Activated T-helper 1 cell treated with anti-CD3 and anti-CD28 coated beads, Interleukin-12 subunit alpha, Interleukin-12 subunit beta, Interleukin-2, Interleukin-4 antibody, amounts not matched to agents 30 ng/mL and 10 ng/mL and 1 ng/mL, durations not matched to agents 14 hours and 24 hours and 36 hours (primary cell): ENCODE data around the gene SDR39U1. TPM values are rescaled to one million over a fixed set of nuclear protein-coding genes. Genes with fewer than 3 reads are reported as not detected.
"Not testable (repeated sequence)": the region's sequence is repeated elsewhere in the genome, so short reads cannot be mapped to it uniquely, and the experiment has no call there.

Source experiments
- DNase-seq: peaks from one replicate; pipeline ENCODE4 v3.0.0; 2021; ENCODE audit warnings: low spot score
- H3K27ac Mint-ChIP-seq: one replicate; pipeline ENCODE4 v1.8.0; 2021; ENCODE audit warnings: mild to moderate bottlenecking, mixed read lengths
- H3K27me3 Mint-ChIP-seq: one replicate; pipeline ENCODE4 v1.8.0; 2022; ENCODE audit warnings: mild to moderate bottlenecking, moderate library complexity, mixed read lengths; ENCODE audit not compliant: insufficient read depth
- H3K36me3 Mint-ChIP-seq: one replicate; pipeline ENCODE4 v1.8.0; 2021; ENCODE audit warnings: low read depth, mixed read lengths
- H3K4me1 Mint-ChIP-seq: one replicate; pipeline ENCODE4 v1.8.0; 2021; ENCODE audit warnings: low read depth, mixed read lengths
- H3K4me3 Mint-ChIP-seq: one replicate; pipeline ENCODE4 v1.8.0; 2021; ENCODE audit warnings: mild to moderate bottlenecking, moderate library complexity, mixed read lengths
- H3K9me3 Mint-ChIP-seq: one replicate; pipeline ENCODE4 v1.8.0; 2021; ENCODE audit warnings: mixed read lengths
- intact Hi-C: fragments of 100-400 bp; cut with micrococcal nuclease; formaldehyde crosslinking; loops from one replicate; pipeline ENCODE4 v1.15.1; 2024
- total RNA-seq: library from RNA; stranded (reverse); gene quantifications from 2 replicates; pipeline ENCODE4 v1.2.3, GENCODE V29; 2022

The SDR39U1 gene
- total RNA-seq, 1 donor from 2014 or later, result 41.5 TPM

- Mint-ChIP-seq H3K9me3 (peaks cover 6% of the 10 kb centered on the region), H3K27me3 (peaks cover 2% of the 10 kb centered on the region), H3K4me3 (no peak overlapping the region), H3K4me1 (peaks cover 6% of the 10 kb centered on the region), H3K27ac (no peak overlapping the region), H3K36me3 (peaks cover 2% of the 10 kb centered on the region)
- DNase-seq, result no peak
- intact Hi-C loops, result no loop called here
These were observed 21.6 kb upstream of the SDR39U1 start for GRCh38 chr14:24463884-24464785.

- peaks cover 6% of the 10 kb centered on the region for H3K4me1 Mint-ChIP-seq
- H3K27me3 Mint-ChIP-seq, result peaks cover 2% of the 10 kb centered on the region
- intact Hi-C loops, result no loop called here
- peaks cover 6% of the 10 kb centered on the region for H3K9me3 Mint-ChIP-seq
- H3K36me3 Mint-ChIP-seq, result peaks cover 2% of the 10 kb centered on the region
- no peak overlapping the region for H3K27ac Mint-ChIP-seq
- H3K4me3 Mint-ChIP-seq, result no peak overlapping the region
- no peak for DNase-seq
These were observed 20.7 kb upstream of the SDR39U1 start for GRCh38 chr14:24463017-24463883.

- Mint-ChIP-seq H3K4me3 (no peak overlapping the region), H3K36me3 (peaks cover 2% of the 10 kb centered on the region), H3K4me1 (peaks cover 6% of the 10 kb centered on the region), H3K9me3 (no peaks in the 10 kb centered on the region), H3K27me3 (no peaks in the 10 kb centered on the region), H3K27ac (no peak overlapping the region)
- intact Hi-C loops, result no loop called here
- DNase-seq, result no peak
These were observed 18.8 kb upstream of the SDR39U1 start for GRCh38 chr14:24461336-24461735.

GRCh38 chr14:24459331-24459730, 16.8 kb upstream of the SDR39U1 start:
- Mint-ChIP-seq H3K4me1 (peaks cover 1% of the 10 kb centered on the region), H3K36me3 (no peaks in the 10 kb centered on the region), H3K4me3 (no peak overlapping the region), H3K27me3 (no peaks in the 10 kb centered on the region), H3K9me3 (peaks cover 3% of the 10 kb centered on the region), H3K27ac (no peak overlapping the region)
- intact Hi-C loops, result no loop called here
- no peak for DNase-seq

GRCh38 chr14:24458736-24459135, 16.2 kb upstream of the SDR39U1 start:
- intact Hi-C loops, result no loop called here
- Mint-ChIP-seq H3K27ac (no peak overlapping the region), H3K4me3 (no peak overlapping the region), H3K36me3 (peaks cover 3% of the 10 kb centered on the region), H3K9me3 (peaks cover 9% of the 10 kb centered on the region), H3K27me3 (no peaks in the 10 kb centered on the region), H3K4me1 (no peaks in the 10 kb centered on the region)
- no peak for DNase-seq

GRCh38 chr14:24456980-24457379, 14.4 kb upstream of the SDR39U1 start:
- H3K27me3 Mint-ChIP-seq, result no peaks in the 10 kb centered on the region
- H3K36me3 Mint-ChIP-seq, result peaks cover 3% of the 10 kb centered on the region
- no peak overlapping the region for H3K4me3 Mint-ChIP-seq
- no peak for DNase-seq
- H3K27ac Mint-ChIP-seq, result no peak overlapping the region
- intact Hi-C loops, result no loop called here
- no peaks in the 10 kb centered on the region for H3K4me1 Mint-ChIP-seq
- H3K9me3 Mint-ChIP-seq, result peaks cover 9% of the 10 kb centered on the region

- DNase-seq, H3K4me1 Mint-ChIP-seq, H3K36me3 Mint-ChIP-seq, H3K27ac Mint-ChIP-seq, intact Hi-C loops, H3K27me3 Mint-ChIP-seq, H3K9me3 Mint-ChIP-seq, H3K4me3 Mint-ChIP-seq: not testable (repeated sequence)
These were observed 8.3 kb upstream of the SDR39U1 start for GRCh38 chr14:24450828-24451227.

- DNase-seq, result no peak
- intact Hi-C loops, result loop anchor here (2.0 to 5.0 kb wide), 3 partner anchors 254 to 876 kb away; partner anchors contain the start of genes AP1G2, DCAF11, IPO4 and NRL
- peaks cover 38% of the 10 kb centered on the region for H3K4me1 Mint-ChIP-seq
These were observed 583 bp upstream of the SDR39U1 start for GRCh38 chr14:24443053-24443665.

GRCh38 chr14:24441904-24442239, 704 bp downstream of the SDR39U1 start:
- Mint-ChIP-seq H3K27ac (peak overlapping the region; percentile 91), H3K9me3 (no peaks in the 10 kb centered on the region), H3K4me1 (peaks cover 50% of the 10 kb centered on the region), H3K27me3 (no peaks in the 10 kb centered on the region), H3K4me3 (peak overlapping the region; percentile 92), H3K36me3 (peaks cover 36% of the 10 kb centered on the region)
- intact Hi-C loops, result loop anchor here (1.0 to 5.0 kb wide), 12 partner anchors 11 to 973 kb away; partner anchors contain the start of genes AP1G2, CHMP4A, DCAF11 and GMPR2
- DNase-seq, result no peak

More at GRCh38 chr14:24443053-24443665, 583 bp upstream of the SDR39U1 start:
- Mint-ChIP-seq H3K36me3 (peaks cover 27% of the 10 kb centered on the region), H3K4me3 (peak overlapping the region; percentile 92), H3K27me3 (no peaks in the 10 kb centered on the region), H3K27ac (peak overlapping the region; percentile 91), H3K9me3 (no peaks in the 10 kb centered on the region)

GRCh38 chr14:24441485-24441884, 1.1 kb downstream of the SDR39U1 start:
- Mint-ChIP-seq H3K4me1 (peaks cover 54% of the 10 kb centered on the region), H3K4me3 (peak overlapping the region; percentile 92), H3K27me3 (no peaks in the 10 kb centered on the region), H3K9me3 (no peaks in the 10 kb centered on the region), H3K36me3 (peaks cover 39% of the 10 kb centered on the region), H3K27ac (peak overlapping the region; percentile 91)
- intact Hi-C loops, result loop anchor here (5.0 kb wide), 2 partner anchors 329 to 874 kb away; partner anchors contain the start of genes AP1G2, DCAF11 and NRL
- no peak for DNase-seq

- Mint-ChIP-seq H3K4me3 (peak overlapping the region; percentile 92), H3K4me1 (peaks cover 59% of the 10 kb centered on the region), H3K36me3 (peaks cover 45% of the 10 kb centered on the region), H3K27me3 (no peaks in the 10 kb centered on the region), H3K27ac (peak overlapping the region; percentile 71), H3K9me3 (no peaks in the 10 kb centered on the region)
- no peak for DNase-seq
- intact Hi-C loops, result loop anchor here (5.0 kb wide), 2 partner anchors 329 to 874 kb away; partner anchors contain the start of genes AP1G2, DCAF11 and NRL
These were observed 1.8 kb downstream of the SDR39U1 start for GRCh38 chr14:24440606-24441399.
